Stimulated activated CD4-positive, alpha-beta T cell treated with anti-CD3 and anti-CD28 coated beads, Interleukin-12 subunit alpha, Interleukin-12 subunit beta, amount 100 ng/mL, for 48 hours (primary cell): Measurements from ENCODE around the gene RNF223.
"Not testable (repeated sequence)": the region's sequence is repeated elsewhere in the genome, so short reads cannot be mapped to it uniquely, and the experiment has no call there.

Experiments used
- DNase-seq, 3 donors: peaks; one replicate each; pipeline ENCODE4 v3.0.0-alpha.2; 2020; ENCODE audit warnings: low read depth in 2 of 3, low spot score in 1 of 3

The RNF223 gene

DNA sequence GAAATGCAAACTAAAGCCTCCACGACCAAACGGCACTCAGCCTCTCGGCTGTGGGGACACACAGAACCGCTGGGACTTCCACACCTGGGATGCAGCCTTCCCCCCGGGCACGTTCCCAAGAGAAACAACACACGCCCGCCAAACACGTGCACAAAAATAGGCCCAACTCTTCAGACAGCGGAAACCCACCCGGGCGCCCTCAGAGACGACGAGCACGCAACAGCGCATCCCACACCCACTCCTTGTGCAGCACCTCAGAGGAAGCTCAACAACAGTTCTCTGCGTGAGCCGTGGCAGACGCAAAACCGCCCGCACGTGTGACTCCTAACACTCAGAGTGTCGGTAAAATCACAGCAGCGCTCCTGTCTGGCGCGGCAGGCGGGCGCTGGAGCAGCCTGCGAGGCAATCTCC lies 36.5 kb upstream of the RNF223 start:
- no peak for DNase-seq

DNA sequence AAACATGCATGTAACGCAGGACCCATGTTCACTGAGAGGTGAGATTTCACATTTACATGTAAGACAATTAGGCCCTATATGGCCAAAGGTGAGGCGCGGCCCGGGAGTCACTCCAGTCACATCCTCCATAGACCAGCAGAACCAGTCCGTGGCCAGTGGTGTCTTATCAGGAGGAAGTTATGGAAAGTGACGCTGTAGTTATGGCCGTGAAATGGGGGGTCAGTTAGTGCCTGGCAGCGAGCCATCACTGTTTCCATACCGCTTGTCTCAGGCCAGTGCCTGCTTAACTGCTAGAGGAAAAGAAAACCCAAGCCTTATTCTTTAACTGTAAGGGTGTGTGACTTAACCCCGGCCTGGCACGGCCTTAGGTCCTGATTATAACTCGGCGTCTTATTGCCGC lies 35.6 kb upstream of the RNF223 start:
- DNase-seq: no peak

DNA sequence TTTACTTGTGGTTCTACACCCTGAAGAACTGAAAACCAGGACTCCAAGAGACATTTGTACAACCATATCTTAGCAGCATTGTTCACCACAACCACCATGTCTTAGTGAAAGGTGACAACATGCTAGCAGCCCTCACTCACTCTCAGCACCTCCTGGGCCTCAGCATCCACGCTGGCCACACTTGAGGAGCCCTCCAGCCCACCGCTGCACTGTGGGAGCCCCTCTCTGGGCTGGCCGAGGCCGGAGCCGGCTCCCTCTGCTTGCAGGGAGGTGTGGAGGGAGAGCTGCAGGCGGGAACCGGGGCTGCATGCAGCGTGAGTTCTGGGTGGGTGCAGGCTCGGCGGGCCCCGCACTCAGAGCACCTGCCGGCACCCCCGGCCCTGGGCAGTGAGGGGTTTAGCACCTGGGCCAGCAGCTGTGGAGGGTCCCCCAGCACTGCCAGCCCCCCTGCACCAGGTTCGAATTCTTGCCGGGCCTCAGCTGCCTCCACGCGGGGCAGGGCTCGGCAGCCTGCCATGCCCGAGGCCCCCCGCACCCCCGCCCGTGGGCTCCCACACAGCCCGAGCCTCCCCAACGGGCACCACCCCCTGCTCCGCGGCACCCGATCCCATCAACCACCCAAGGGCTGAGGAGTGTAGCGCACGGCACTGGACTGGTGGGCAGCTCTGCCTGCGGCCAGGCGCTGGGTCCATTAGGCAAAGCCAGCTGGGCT lies 32.6 kb upstream of the RNF223 start:
- no peak for DNase-seq

DNA sequence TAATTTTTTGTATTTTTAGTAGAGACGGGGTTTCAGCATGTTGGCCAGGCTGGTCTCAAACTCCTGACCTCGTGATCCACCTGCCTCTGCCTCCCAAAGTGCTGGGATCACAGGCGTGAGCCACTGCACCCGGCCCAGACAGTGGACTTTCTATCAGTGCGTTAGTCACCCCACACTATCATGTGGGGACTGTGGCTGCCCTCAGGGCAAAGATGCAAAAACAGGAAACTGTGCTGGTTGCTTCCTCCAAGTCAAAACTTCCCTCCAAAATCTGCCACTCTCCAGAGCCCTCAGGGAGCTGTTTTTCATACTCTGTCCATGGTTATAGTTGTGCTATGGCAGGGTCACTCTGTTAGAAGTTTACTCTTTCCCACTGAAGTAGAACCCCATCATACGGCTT lies 30.0 kb upstream of the RNF223 start:
- not testable (repeated sequence) for DNase-seq

DNA sequence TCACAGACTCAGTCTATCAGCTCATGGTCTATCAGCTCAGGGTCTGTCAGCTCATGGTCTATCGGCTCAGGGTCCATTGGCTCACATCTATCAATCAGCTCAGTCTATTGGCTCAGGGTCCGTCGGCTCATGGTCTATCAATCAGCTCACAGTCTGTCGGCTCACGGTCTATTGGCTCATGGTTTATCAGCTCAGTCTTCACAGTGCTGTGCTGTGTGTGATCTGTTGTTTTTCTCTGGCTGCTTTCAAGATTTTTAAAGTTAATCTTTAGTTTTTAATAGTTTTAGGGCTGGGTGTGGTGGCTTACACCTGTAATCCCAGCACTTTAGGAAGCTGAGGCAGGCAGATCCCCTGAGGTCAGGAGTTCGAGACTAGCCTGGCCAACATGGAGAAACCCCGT lies 27.4 kb upstream of the RNF223 start:
- no peak for DNase-seq

DNA sequence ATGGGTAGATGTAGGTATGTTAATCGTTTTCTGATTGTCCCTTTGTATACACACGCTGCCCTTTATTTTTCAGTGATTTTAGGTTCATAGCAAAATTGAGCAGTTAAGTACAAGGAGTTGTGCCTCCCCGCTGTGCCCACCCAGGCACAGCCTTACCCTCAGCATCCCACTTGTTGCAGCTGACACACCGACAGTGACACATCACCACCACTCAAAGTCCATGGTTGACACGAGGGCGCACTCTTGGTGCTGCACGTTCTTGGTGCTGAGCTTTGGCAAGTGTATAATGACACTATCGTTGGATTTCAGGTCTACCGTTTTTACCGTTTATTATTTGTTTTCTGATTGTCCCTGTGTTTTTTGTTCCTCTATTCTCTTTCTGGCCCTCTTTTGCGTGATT lies 26.2 kb upstream of the RNF223 start:
- no peak for DNase-seq

DNA sequence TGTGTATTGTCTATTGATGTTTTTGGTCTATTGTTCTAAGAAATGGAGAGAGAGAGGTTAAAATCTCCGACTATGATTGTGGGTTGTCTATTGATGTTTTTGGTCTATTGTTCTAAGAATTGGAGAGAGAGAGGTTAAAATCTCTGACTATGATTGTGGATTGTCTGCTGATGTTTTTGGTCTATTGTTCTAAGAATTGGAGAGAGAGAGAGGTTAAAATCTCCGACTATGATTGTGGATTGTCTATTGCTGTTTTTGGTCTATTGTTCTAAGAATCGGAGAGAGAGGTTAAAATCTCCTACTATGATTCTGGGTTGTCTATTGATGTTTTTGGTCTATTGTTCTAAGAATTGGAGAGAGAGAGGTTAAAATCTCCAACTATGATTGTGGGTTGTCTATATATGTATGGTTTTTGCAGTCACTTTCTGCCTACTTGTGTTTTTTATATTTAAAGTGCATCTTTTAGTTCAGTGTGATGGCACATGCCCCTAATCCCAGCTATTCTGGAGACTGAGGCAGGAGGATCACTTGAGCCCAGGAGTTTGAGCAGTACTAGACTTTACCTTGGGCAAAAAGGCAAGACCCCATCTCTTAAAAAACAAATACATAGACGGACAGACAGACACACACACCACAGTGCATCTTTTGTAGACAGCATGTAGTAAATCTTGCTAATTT lies 25.5 kb upstream of the RNF223 start:
- DNase-seq: no peak

DNA sequence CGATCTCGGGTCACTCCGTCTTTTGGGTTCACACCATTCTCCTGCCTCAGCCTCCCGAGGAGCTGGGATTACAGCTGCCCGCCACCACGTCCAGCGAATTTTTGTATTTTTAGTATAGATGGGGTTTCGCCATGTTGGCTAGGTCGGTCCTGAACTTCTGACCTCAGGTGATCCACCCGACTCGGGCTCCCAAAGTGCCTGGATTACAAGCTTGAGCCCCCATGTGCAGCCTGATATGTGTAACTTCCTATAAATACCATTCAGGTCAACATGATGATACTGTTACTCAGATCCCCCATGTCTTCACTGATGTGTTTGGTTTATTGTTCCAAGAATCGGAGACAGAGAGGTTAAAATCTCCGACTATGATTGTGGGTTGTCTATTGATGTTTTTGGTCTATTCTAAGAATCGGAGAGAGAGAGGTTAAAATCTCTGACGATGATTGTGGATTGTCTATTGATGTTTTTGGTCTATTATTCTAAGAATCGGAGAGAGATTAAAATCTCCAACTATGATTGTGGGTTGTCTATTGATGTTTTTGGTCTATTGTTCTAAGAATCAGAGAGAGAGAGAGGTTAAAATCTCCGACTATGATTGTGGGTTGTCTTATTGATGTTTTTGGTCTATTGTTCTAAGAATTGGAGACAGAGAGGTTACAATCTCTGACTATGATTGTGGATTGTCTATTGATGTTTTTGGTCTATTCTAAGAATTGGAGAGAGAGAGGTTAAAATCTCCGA lies 24.7 kb upstream of the RNF223 start:
- no peak for DNase-seq

DNA sequence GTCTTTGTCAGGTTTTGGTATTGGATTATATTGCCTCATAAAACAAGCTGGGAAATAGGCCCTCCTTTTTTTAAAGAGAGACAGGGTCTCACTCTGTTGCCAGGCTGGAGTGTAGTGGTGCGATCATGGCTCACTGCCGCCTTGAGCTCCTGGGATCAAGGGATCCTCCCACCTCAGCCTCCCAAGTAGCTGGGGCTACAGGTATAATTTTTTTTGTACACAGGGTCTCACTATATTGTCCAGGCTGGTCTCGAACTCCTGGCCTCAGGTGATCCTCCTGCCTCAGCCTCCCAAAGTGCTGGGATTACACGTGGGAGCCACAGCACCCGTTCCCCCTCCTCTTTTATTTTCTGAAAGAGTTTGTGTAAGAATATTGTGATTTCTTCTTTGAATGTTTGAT lies 22.0 kb upstream of the RNF223 start:
- DNase-seq: not testable (repeated sequence)

DNA sequence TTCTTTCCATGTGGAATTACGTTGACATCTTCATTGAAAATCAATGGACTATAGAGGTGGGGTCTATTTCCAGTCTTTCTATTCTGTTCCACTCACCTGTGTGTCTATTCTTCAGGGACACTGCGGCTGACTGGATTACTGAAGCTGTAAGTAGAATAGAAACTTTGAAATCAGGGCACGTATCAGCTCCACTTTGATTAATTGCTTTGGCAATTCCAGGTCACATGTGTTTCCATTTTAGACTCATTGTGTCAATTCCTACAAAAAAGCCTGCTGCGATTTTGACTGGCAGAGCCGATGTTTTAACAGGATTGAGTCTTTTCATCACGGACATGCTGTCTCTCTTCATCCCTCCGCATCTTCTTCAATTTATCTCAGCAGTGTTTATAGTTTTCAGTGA lies 20.9 kb upstream of the RNF223 start:
- DNase-seq: no peak

DNA sequence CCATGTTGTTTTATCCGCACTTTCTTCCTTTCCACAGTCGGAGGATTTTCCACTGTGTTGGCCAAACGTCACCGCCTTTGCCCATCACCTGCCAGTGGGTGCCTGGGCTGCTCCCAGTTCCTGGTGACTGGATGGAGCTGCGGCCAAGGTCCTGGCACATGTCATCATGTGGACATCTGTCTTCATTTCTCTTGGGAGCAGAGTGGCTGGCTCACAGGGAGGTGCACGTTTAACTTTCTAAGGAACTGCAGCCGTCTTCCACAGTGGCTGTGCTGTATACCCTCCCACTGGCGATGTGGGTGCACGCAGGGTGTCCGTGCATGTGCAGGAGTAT lies 19.5 kb upstream of the RNF223 start:
- DNase-seq: no peak

DNA sequence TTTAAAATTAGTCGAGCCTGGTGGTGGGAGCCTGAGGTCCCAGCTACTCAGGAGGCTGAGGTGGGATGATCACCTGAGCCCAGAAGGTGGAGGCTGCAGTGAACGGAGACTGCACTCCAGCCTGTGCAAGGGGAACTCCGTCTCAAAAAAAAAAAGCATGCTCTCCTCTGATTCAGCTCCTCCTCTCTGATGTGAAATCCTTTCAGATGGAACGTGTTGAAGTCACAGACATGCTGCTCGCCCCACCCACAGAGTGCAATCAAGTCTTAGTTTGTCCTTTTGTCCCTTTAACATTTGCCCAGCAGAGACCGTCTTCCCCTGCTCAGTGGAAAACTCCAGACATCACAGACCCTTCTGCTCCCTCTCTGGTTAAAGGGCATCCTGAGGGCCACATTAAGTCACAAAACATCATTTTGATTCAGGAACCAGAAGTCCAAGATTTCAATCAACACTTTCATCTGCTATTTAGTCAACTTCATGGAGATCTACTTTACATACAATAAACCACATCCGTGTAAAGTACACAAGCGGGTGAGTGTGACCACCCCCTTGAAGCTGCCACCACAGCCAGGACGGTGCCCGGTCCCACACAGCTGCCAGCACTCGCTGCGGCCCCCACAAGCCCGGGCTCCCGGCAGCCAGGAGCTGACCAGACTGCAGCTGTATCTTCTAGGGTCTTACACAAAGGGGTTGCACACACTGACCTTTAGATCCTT lies 18.9 kb upstream of the RNF223 start:
- no peak for DNase-seq

DNA sequence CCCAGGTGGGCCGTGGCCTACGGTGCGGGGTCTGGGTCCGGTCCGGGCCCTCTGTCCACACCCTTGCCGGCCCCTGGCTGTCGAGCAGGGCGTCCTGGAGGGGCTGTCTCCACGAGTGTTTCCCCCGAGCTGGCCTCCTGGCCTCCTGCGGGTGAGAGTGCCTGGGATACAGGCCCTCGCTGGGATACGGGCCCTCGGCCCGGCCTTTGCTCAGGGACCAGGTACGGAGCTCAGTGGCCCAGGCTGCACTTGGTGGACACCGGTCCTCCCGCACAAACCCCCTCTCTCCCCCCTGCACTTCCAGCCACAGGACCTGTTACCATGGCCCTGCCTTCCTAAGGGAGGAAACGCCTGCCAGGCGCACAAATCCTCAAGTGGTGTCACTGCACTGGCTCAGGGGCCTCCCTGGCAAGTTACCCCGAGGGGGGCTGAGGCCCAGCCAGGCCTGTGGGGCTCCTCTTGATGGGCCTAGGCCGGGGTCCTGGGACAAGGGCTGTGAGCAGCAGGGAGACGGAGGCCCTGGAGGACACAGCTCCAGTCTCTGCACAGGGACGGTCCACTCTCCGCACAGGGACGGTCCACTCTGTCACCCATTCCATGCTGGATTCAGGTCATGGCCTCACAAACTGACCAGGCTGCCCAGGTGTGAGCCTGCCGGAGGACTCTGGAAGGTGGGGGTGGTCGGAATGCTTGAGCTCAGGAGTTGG lies 18.2 kb upstream of the RNF223 start:
- DNase-seq: no peak

DNA sequence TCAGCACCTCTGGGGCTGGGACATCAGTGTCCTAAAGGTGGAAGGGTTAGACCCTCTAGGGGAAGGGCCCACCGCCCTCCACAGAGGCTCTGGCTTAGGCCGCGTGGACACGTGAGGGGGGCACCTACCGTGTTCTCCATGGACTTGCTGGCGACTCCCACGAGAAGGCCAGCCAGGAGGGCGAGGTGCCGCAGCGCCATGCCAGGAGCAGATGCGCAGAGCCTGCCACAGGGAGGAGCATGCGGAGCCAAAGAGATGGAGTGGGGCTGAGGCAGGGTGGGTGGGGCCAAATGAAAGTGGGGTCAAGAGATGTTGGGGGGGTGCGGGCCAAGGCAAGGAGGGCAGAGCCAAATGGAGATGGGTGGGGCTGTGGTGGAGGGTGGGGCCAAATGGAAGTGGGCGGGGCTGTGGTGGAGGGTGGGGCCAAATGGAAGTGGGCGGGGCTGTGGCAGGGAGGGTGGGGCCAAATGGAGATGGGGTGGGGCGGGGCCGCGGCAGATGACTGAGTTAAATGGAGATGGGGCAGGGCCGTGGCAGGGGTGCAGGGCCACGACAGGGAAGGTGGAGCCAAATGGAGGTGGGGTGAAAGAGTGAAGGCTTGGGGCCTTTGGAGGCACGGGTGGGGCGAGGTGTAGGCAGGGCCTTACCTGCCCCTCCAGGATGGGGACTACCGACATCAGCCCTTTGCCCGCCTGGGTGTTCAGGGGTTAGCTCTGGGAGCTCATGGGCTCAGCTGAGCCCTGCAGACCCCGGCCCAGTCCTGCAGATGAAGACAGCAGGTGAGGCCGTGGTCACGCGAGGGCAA lies 17.4 kb upstream of the RNF223 start:
- DNase-seq: no peak

DNA sequence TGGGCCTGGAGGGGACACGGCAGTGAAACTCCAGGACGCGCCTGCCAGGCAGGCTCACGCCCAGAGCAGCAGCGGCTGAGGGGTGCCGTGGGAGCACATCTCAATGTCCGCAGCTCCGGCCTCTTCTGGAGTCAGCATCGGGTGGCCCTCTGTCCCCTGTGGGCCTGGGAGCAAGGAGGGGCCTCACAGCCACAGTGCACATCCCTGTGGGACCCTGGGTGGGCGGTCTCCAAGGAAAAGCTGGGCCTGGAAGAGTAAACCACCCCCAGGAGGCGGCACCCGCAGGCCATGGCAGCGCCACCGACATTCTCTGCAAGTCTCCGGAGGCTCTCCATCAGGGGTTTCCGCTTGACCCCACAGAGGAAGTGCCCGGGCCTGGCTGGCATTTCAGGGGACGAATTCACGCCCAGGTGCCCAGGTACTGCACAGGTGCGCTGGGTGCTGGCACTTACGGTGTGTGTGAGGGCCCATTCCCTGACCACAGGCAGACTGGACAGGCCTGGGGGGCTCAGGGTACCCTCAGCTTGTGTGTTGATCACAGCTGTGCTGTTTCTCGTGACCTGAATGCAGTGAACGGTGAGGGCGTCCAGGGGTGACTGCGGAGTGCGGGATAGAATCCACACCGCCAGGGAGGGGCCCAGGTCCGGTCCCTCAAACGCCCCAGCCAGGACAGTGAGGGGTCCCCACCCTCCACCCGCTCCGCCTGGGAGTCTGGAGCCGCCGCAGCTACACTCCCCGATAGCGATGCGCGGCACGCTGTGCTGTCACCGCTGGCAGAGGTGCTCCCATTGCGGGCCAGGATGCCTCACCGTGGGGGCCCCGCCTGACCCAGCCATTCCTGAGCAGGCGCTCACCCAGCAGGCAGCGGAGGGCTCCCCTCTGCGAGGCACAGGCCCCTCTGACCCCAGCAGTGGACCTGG lies 16.6 kb upstream of the RNF223 start:
- no peak for DNase-seq

DNA sequence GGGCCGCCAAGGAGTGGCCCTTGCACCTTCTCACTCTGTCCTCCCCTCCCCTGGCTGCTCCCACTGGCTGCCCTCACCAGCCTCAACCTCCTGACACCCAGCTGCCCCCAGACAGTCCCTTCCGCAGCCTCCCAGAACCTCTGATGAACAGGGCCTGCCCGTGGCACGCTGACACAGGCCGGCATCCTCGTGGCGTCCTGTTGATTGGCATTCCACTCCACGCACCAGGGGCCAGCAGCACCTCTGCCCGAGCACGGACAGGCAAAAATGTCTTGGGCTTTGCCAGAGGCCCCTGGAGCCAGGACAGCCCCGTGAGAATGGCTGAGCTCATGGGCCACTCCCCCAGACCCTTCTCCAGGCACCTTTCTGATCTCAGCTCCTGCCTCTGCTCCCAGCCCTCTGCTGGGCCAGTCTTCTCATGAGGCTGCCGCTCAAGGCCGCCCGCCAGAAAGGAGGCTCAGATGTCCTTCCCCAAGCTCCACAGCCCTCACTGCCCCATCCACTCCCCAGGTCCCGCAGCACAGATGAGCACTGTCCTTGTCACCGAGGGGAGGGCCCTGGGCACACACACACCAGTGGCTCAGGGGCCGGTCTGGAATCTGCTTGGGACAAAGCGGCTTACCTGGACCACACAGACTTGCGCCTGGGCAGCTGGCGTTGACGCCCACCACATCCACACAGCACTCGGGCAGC lies 15.8 kb upstream of the RNF223 start:
- DNase-seq: no peak

DNA sequence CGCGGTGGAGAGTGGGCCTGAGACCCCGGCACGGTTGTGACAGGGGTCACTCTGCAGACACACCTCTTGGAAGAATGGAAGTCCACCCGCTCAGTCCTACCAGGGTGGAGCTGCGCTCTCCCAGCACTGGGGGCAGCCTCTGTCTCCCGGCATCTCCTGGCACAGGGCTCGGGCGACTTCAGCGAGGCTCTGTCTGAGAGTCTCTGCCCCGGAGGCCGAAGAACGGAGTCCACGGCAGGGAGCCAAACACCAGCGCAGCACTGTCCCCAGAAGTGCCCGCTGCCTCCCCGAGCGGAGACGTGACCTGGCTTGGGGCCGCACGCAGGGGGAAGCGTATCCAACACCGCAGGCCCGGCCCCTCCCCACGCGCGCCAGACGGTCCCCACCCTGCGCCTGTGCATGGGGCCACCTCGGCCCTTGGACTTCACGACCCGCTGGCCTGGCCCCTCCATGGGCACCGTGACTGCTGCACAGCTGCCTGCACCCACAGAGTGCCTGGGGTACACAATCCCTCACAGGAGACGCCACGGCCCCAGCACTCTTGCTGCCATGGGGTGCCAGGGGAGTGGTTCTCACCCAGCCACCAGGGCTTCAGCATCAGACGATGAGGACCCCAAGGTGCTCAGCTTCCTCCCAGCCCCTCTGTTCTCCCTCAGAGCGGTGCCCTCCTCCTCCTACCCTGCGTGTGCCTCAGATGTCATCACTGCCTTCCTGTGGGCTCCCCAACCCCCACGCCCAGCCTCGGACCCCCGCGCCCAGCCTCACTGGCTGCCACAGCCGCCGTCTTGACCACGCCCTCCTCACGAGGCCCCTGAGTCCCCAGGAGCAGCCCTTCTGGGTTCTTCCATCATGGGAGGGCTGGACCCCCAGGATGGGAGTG lies 14.9 kb upstream of the RNF223 start:
- DNase-seq: no peak
